ENCODE measurements around the gene HOTAIR. TPM values are rescaled to one million over a fixed set of nuclear protein-coding genes. Genes with fewer than 3 reads are reported as not detected.

HOTAIR gene
- total RNA-seq, 1 donor from 2014 or later, result not detected

GRCh38 chr12:54004841-54005530, 30.2 kb upstream of the HOTAIR start:
- H3K27ac Mint-ChIP-seq, result no peak overlapping the region
- intact Hi-C loops (cut with micrococcal nuclease), result loop anchor here (5.0 to 10.0 kb wide), 4 partner anchors 42 to 390 kb away; partner anchors contain the start of gene CISTR
- POLR2A ChIA-PET, result no interaction called here

GRCh38 chr12:54004063-54004840, 29.5 kb upstream of the HOTAIR start:
- H3K27ac Mint-ChIP-seq, result no peak overlapping the region
- H3K9me3 Mint-ChIP-seq, result no peaks in the 10 kb centered on the region
- DNase-seq (no peak), ATAC-seq (ENCODE audit: low read depth) (no peak)
- no peak overlapping the region for H3K4me3 Mint-ChIP-seq
- no peaks in the 10 kb centered on the region for H3K36me3 Mint-ChIP-seq (ENCODE audit: low read depth)
- CTCF ChIA-PET, result interaction anchor here (2.5 to 7.4 kb wide), 4 partner anchors 188 to 212 kb away, joined by 19 to 78 read pairs (median 56); partner anchors contain the start of gene SMUG1
- TF ChIP-seq, protein P1, sequence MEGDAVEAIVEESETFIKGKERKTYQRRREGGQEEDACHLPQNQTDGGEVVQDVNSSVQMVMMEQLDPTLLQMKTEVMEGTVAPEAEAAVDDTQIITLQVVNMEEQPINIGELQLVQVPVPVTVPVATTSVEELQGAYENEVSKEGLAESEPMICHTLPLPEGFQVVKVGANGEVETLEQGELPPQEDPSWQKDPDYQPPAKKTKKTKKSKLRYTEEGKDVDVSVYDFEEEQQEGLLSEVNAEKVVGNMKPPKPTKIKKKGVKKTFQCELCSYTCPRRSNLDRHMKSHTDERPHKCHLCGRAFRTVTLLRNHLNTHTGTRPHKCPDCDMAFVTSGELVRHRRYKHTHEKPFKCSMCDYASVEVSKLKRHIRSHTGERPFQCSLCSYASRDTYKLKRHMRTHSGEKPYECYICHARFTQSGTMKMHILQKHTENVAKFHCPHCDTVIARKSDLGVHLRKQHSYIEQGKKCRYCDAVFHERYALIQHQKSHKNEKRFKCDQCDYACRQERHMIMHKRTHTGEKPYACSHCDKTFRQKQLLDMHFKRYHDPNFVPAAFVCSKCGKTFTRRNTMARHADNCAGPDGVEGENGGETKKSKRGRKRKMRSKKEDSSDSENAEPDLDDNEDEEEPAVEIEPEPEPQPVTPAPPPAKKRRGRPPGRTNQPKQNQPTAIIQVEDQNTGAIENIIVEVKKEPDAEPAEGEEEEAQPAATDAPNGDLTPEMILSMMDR (IDR thresholded peaks at IDR 0.05), result no peak
- peaks cover 21% of the 10 kb centered on the region for H3K4me1 Mint-ChIP-seq
- intact Hi-C loops (cut with micrococcal nuclease), result loop anchor here (10.0 kb wide), 2 partner anchors 249 to 391 kb away; partner anchors contain the start of gene CISTR
- POLR2A ChIA-PET, result no interaction called here
- peaks cover 73% of the 10 kb centered on the region for H3K27me3 Mint-ChIP-seq

More at GRCh38 chr12:54004841-54005530, 30.2 kb upstream of the HOTAIR start:
- TF ChIP-seq, protein P1 (IDR thresholded peaks at IDR 0.05), result no peak
- peaks cover 76% of the 10 kb centered on the region for H3K27me3 Mint-ChIP-seq
- CTCF ChIA-PET, result interaction anchor here (1.3 to 7.4 kb wide), 6 partner anchors 9 to 211 kb away, joined by 6 to 78 read pairs (median 32); partner anchors contain the start of genes HOXC10 and SMUG1
- no peak overlapping the region for H3K4me3 Mint-ChIP-seq
- ATAC-seq (ENCODE audit: low read depth) (no peak), DNase-seq (no peak)
- peaks cover 23% of the 10 kb centered on the region for H3K4me1 Mint-ChIP-seq
- no peaks in the 10 kb centered on the region for H3K36me3 Mint-ChIP-seq (ENCODE audit: low read depth)
- H3K9me3 Mint-ChIP-seq, result no peaks in the 10 kb centered on the region

DNA sequence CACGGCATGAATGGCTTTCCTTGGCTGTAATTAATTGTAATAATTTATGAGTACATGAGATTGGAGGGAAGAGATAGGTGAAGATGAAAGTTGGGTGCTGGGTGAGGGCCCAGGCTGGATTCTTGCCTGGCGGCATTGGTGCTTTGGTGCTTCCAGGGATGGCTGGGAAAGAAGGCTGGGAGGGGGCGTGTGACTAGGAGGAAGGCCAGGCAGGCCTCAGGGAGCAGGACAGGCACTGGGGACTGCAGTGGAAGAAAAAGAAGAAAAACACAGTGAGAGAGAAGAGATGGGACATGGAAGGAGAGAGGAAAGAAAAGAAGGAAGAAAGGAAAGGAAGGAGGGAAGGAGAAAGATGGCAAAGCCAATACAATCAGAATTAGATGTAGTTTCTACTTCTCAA, 28.9 kb upstream of the HOTAIR start:
- Mint-ChIP-seq H3K36me3 (ENCODE audit: low read depth) (no peaks in the 10 kb centered on the region), H3K4me1 (peaks cover 18% of the 10 kb centered on the region), H3K27ac (no peak overlapping the region), H3K4me3 (no peak overlapping the region), H3K27me3 (peaks cover 76% of the 10 kb centered on the region), H3K9me3 (no peaks in the 10 kb centered on the region)
- intact Hi-C loops (cut with micrococcal nuclease), result loop anchor here (10.0 kb wide), 2 partner anchors 249 to 391 kb away; partner anchors contain the start of gene CISTR
- DNase-seq (no peak), ATAC-seq (ENCODE audit: low read depth) (no peak)
- ChIA-PET POLR2A (interaction anchor here (0.6 kb wide), 1 partner anchor 557 kb away, joined by 3 read pairs; no protein-coding TSS in a partner anchor), CTCF (interaction anchor here (2.5 to 7.4 kb wide), 3 partner anchors 188 to 212 kb away, joined by 19 to 78 read pairs (median 66); partner anchors contain the start of gene SMUG1)
- TF ChIP-seq, protein P1 (IDR thresholded peaks at IDR 0.05), result no peak

DNA sequence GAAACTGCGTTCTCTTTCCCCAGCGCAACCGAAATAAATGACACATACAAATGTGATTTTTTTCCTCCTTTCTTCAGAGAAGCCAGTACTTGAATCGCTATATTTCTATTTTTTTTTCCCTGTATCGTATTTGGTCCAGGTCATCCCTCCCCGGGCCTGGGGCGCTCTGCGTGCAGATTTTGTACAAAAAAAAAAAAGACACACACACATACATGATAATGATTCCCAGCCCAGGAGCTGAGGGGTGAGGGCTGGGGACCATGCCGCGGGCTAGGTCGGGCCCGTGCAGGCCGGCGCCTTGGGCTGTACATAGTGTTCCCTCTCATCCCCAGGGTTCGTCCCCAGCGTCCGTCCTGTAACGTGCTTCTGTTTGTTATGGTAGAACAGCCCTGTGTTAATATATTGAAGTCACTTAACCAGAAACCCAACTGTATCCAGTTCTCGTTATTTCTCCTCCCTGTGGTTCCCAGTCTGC, 28.2 kb upstream of the HOTAIR start:
- ChIA-PET POLR2A (interaction anchor here (0.6 kb wide), 1 partner anchor 558 kb away, joined by 3 read pairs; no protein-coding TSS in a partner anchor), CTCF (interaction anchor here (7.4 kb wide), 1 partner anchor 189 kb away, joined by 78 read pairs; the partner anchor contains the start of gene SMUG1)
- no peak overlapping the region for H3K27ac Mint-ChIP-seq
- DNase-seq (no peak), ATAC-seq (ENCODE audit: low read depth) (no peak)
- H3K27me3 Mint-ChIP-seq, result peaks cover 77% of the 10 kb centered on the region
- TF ChIP-seq, protein P1 (IDR thresholded peaks at IDR 0.05), result no peak
- H3K36me3 Mint-ChIP-seq (ENCODE audit: low read depth), result no peaks in the 10 kb centered on the region
- intact Hi-C loops (cut with micrococcal nuclease), result loop anchor here (10.0 kb wide), 2 partner anchors 248 to 392 kb away; partner anchors contain the start of gene CISTR
- peaks cover 18% of the 10 kb centered on the region for H3K4me1 Mint-ChIP-seq
- no peaks in the 10 kb centered on the region for H3K9me3 Mint-ChIP-seq
- H3K4me3 Mint-ChIP-seq, result no peak overlapping the region

All from activated B cell treated with CpG ODN at 0.5 μM for 24 hours (primary cell).